Left lung (tissue), 10 donors: ENCODE measurements around the gene SCO1. TPM values are rescaled to one million over a fixed set of nuclear protein-coding genes. Genes with fewer than 3 reads are reported as not detected.

ENCODE experiments used
- ATAC-seq: fragments of 200-7000 bp; cut with Tn5 transposase; one replicate; pipeline ENCODE4 v1.9.1; 2020; ENCODE audit warnings: moderate library complexity
- DNase-seq, 4 donors: peaks; one replicate each; pipeline ENCODE4 v3.0.0-alpha.2; 2013 to 2020
- H3K27ac ChIP-seq, 2 donors: fragments of 200-600 bp; sonication (generic) in 1 of 2; one replicate each; pipeline versions ENCODE4 v1.5.0 to v1.8.0; 2020 to 2021
- H3K27me3 ChIP-seq, 2 donors: fragments of 200-600 bp; sonication (generic) in 1 of 2; one replicate each; pipeline versions ENCODE4 v1.5.0 to v1.8.0; 2020 to 2021
- H3K36me3 ChIP-seq, 2 donors: fragments of 200-600 bp; sonication (generic) in 1 of 2; one replicate each; pipeline versions ENCODE4 v1.5.0 to v1.8.0; 2020 to 2021
- H3K4me1 ChIP-seq, 2 donors: fragments of 200-600 bp; one replicate each; pipeline ENCODE4 v1.8.0; 2021
- H3K4me3 ChIP-seq, 2 donors: fragments of 200-600 bp; sonication (generic) in 1 of 2; one replicate each; pipeline versions ENCODE4 v1.5.0 to v1.8.0; 2020 to 2021; ENCODE audit warnings: mild to moderate bottlenecking in 1 of 2
- H3K9me3 ChIP-seq, 2 donors: fragments of 200-600 bp; sonication (generic) in 1 of 2; one replicate each; pipeline versions ENCODE4 v1.5.0 to v1.8.0; 2020 to 2021
- CTCF ChIP-seq, 2 donors: fragments of 200-600 bp; sonication (generic) in 1 of 2; IDR thresholded peaks; one replicate each; pipeline versions ENCODE4 v1.5.0 to v1.8.0; 2021; ENCODE audit warnings: antibody characterized with exemption in 2 of 2
- intact Hi-C, 2 donors: fragments of 100-400 bp; cut with DNase I; formaldehyde crosslinking; loops; one replicate each; pipeline versions ENCODE4 v1.11.2 to v1.14.2; 2022
- polyA plus RNA-seq, 6 donors: library from polyadenylated mRNA; unstranded; fragments of 120-200 nt; gene quantifications; one replicate each; pipeline ENCODE4 v1.2.1, GENCODE V29; 2013; ENCODE audit not compliant: insufficient read length in 6 of 6
- total RNA-seq, 2 donors: library from RNA; stranded (reverse); fragmentation: NEBNext Ultra II Directional; extraction: Animal tissue kit (Norgen Biotek cat#: 25700); gene quantifications; one replicate each; pipeline ENCODE4 v1.2.1, GENCODE V29; 2021
- donor health status: DM: no; HTN: yes; CAD: no.
- donor health status: DM: no; HTN: no; CAD: no.

SCO1 gene
- total and polyA plus RNA-seq, 8 donors = 24.5 to 29.6 (median 26.7) TPM

- Histone ChIP-seq H3K4me1 (no peaks in the 10 kb centered on the region), H3K36me3 (no peaks in the 10 kb centered on the region), H3K4me3 (no peak overlapping the region), H3K27ac (no peak overlapping the region), H3K9me3 (no peaks in the 10 kb centered on the region), H3K27me3 (no peaks in the 10 kb centered on the region)
- intact Hi-C loops = no loop called here
- no peak for TF ChIP-seq CTCF (IDR thresholded peaks at IDR 0.05)
- ATAC-seq (peak; percentile 20), DNase-seq (no peak)
Measured at GRCh38 chr17:10743316-10744009, 46.1 kb upstream of the SCO1 start.

- intact Hi-C loops = no loop called here
- H3K36me3 ChIP-seq = no peaks in the 10 kb centered on the region
- ATAC-seq = no peak
- H3K9me3 ChIP-seq = no peaks in the 10 kb centered on the region
- H3K4me1 ChIP-seq = no peaks in the 10 kb centered on the region
- H3K4me3 ChIP-seq = no peak overlapping the region
- no peak for DNase-seq
- H3K27me3 ChIP-seq = no peaks in the 10 kb centered on the region
- TF ChIP-seq CTCF (IDR thresholded peaks at IDR 0.05) = no peak
- no peak overlapping the region for H3K27ac ChIP-seq
Measured at GRCh38 chr17:10742431-10742830, 45.1 kb upstream of the SCO1 start.

GRCh38 chr17:10741416-10742135, 44.2 kb upstream of the SCO1 start:
- Histone ChIP-seq H3K4me1 (no peaks in the 10 kb centered on the region), H3K27ac (no peak overlapping the region), H3K9me3 (no peaks in the 10 kb centered on the region), H3K36me3 (no peaks in the 10 kb centered on the region), H3K27me3 (no peaks in the 10 kb centered on the region), H3K4me3 (no peak overlapping the region)
- no peak for TF ChIP-seq CTCF (IDR thresholded peaks at IDR 0.05)
- intact Hi-C loops = no loop called here
- DNase-seq = no peak
- no peak for ATAC-seq

- intact Hi-C loops = loop anchor here in 1 of 2 donors (5.0 kb wide), 1 partner anchor 108 kb away; no protein-coding TSS in a partner anchor
- H3K36me3 ChIP-seq = no peaks in the 10 kb centered on the region
- no peaks in the 10 kb centered on the region for H3K9me3 ChIP-seq
- no peak overlapping the region for H3K27ac ChIP-seq
- peak; percentile 33 for ATAC-seq
- H3K4me1 ChIP-seq = no peaks in the 10 kb centered on the region
- H3K27me3 ChIP-seq = no peaks in the 10 kb centered on the region
- TF ChIP-seq CTCF (IDR thresholded peaks at IDR 0.05) = no peak
- H3K4me3 ChIP-seq = no peak overlapping the region
- DNase-seq = peak in 1 of 4 donors; percentile 41
Measured at GRCh38 chr17:10739386-10739785, 42.1 kb upstream of the SCO1 start.

- intact Hi-C loops = loop anchor here in 1 of 2 donors (5.0 kb wide), 1 partner anchor 109 kb away; no protein-coding TSS in a partner anchor
- ATAC-seq = peak; percentile 33
- no peak for TF ChIP-seq CTCF (IDR thresholded peaks at IDR 0.05)
- Histone ChIP-seq H3K4me1 (no peaks in the 10 kb centered on the region), H3K36me3 (no peaks in the 10 kb centered on the region), H3K4me3 (no peak overlapping the region), H3K27me3 (no peaks in the 10 kb centered on the region), H3K9me3 (no peaks in the 10 kb centered on the region), H3K27ac (no peak overlapping the region)
- no peak for DNase-seq
Measured at GRCh38 chr17:10738521-10739258, 41.4 kb upstream of the SCO1 start.
